ENCODE data around the gene FAM229A. TPM values are rescaled to one million over a fixed set of nuclear protein-coding genes. Genes with fewer than 3 reads are reported as not detected.

The FAM229A gene
- total RNA-seq, 1 experiment from 2014 or later, result 9.4 TPM

DNA sequence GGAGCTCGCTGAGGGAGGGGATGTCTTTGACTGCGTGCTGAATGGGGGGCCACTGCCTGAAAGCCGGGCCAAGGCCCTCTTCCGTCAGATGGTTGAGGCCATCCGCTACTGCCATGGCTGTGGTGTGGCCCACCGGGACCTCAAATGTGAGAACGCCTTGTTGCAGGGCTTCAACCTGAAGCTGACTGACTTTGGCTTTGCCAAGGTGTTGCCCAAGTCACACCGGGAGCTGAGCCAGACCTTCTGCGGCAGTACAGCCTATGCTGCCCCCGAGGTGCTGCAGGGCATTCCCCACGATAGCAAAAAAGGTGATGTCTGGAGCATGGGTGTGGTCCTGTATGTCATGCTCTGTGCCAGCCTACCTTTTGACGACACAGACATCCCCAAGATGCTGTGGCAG is 1.4 kb upstream of the FAM229A start:
- POLR2A ChIA-PET, result interaction anchor here (0.6 to 2.5 kb wide), 3 partner anchors 28 to 393 kb away, joined by 3 to 10 read pairs (median 4); partner anchors contain the start of gene MARCKSL1
- ATAC-seq (no peak), DNase-seq (ENCODE audit: low spot score) (no peak)
- Mint-ChIP-seq H3K9me3 (no peaks in the 10 kb centered on the region), H3K4me1 (peaks cover 10% of the 10 kb centered on the region), H3K36me3 (peaks cover 14% of the 10 kb centered on the region), H3K27ac (no peak overlapping the region), H3K27me3 (ENCODE audit: low read depth) (peaks cover 33% of the 10 kb centered on the region), H3K4me3 (no peak overlapping the region)
- TF ChIP-seq, protein P1, sequence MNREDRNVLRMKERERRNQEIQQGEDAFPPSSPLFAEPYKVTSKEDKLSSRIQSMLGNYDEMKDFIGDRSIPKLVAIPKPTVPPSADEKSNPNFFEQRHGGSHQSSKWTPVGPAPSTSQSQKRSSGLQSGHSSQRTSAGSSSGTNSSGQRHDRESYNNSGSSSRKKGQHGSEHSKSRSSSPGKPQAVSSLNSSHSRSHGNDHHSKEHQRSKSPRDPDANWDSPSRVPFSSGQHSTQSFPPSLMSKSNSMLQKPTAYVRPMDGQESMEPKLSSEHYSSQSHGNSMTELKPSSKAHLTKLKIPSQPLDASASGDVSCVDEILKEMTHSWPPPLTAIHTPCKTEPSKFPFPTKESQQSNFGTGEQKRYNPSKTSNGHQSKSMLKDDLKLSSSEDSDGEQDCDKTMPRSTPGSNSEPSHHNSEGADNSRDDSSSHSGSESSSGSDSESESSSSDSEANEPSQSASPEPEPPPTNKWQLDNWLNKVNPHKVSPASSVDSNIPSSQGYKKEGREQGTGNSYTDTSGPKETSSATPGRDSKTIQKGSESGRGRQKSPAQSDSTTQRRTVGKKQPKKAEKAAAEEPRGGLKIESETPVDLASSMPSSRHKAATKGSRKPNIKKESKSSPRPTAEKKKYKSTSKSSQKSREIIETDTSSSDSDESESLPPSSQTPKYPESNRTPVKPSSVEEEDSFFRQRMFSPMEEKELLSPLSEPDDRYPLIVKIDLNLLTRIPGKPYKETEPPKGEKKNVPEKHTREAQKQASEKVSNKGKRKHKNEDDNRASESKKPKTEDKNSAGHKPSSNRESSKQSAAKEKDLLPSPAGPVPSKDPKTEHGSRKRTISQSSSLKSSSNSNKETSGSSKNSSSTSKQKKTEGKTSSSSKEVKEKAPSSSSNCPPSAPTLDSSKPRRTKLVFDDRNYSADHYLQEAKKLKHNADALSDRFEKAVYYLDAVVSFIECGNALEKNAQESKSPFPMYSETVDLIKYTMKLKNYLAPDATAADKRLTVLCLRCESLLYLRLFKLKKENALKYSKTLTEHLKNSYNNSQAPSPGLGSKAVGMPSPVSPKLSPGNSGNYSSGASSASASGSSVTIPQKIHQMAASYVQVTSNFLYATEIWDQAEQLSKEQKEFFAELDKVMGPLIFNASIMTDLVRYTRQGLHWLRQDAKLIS (CRISPR knock-in tag; IDR thresholded peaks at IDR 0.05; ENCODE audit: borderline replicate concordance), result no peak
- TF ChIP-seq, protein P2, sequence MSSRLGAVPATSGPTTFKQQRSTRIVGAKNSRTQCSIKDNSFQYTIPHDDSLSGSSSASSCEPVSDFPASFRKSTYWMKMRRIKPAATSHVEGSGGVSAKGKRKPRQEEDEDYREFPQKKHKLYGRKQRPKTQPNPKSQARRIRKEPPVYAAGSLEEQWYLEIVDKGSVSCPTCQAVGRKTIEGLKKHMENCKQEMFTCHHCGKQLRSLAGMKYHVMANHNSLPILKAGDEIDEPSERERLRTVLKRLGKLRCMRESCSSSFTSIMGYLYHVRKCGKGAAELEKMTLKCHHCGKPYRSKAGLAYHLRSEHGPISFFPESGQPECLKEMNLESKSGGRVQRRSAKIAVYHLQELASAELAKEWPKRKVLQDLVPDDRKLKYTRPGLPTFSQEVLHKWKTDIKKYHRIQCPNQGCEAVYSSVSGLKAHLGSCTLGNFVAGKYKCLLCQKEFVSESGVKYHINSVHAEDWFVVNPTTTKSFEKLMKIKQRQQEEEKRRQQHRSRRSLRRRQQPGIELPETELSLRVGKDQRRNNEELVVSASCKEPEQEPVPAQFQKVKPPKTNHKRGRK (CRISPR knock-in tag; IDR thresholded peaks at IDR 0.05; ENCODE audit: borderline replicate concordance), result no peak
- TF ChIP-seq ZNF671 (CRISPR knock-in tag; IDR thresholded peaks at IDR 0.05) (no peak), SP1 (CRISPR knock-in tag; conservative IDR thresholded peaks at IDR 0.05) (no peak), ZNF219 (CRISPR knock-in tag; IDR thresholded peaks at IDR 0.05; ENCODE audit: borderline replicate concordance) (no peak), ZNF416 (CRISPR knock-in tag; IDR thresholded peaks at IDR 0.05) (no peak), ATF1 (CRISPR knock-in tag; IDR thresholded peaks at IDR 0.05) (no peak), ZBTB21 (CRISPR knock-in tag; IDR thresholded peaks at IDR 0.05; ENCODE audit: borderline replicate concordance) (no peak), JAZF1 (CRISPR knock-in tag; IDR thresholded peaks at IDR 0.05) (no peak), ZMAT4 (CRISPR knock-in tag; IDR thresholded peaks at IDR 0.05) (no peak), ZNF423 (CRISPR knock-in tag; IDR thresholded peaks at IDR 0.05) (no peak)
- TF ChIP-seq, protein P3, sequence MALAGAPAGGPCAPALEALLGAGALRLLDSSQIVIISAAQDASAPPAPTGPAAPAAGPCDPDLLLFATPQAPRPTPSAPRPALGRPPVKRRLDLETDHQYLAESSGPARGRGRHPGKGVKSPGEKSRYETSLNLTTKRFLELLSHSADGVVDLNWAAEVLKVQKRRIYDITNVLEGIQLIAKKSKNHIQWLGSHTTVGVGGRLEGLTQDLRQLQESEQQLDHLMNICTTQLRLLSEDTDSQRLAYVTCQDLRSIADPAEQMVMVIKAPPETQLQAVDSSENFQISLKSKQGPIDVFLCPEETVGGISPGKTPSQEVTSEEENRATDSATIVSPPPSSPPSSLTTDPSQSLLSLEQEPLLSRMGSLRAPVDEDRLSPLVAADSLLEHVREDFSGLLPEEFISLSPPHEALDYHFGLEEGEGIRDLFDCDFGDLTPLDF (CRISPR knock-in tag; IDR thresholded peaks at IDR 0.05), result no peak
- TF ChIP-seq, protein P4, sequence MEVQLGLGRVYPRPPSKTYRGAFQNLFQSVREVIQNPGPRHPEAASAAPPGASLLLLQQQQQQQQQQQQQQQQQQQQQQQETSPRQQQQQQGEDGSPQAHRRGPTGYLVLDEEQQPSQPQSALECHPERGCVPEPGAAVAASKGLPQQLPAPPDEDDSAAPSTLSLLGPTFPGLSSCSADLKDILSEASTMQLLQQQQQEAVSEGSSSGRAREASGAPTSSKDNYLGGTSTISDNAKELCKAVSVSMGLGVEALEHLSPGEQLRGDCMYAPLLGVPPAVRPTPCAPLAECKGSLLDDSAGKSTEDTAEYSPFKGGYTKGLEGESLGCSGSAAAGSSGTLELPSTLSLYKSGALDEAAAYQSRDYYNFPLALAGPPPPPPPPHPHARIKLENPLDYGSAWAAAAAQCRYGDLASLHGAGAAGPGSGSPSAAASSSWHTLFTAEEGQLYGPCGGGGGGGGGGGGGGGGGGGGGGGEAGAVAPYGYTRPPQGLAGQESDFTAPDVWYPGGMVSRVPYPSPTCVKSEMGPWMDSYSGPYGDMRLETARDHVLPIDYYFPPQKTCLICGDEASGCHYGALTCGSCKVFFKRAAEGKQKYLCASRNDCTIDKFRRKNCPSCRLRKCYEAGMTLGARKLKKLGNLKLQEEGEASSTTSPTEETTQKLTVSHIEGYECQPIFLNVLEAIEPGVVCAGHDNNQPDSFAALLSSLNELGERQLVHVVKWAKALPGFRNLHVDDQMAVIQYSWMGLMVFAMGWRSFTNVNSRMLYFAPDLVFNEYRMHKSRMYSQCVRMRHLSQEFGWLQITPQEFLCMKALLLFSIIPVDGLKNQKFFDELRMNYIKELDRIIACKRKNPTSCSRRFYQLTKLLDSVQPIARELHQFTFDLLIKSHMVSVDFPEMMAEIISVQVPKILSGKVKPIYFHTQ (CRISPR knock-in tag; IDR thresholded peaks at IDR 0.05), result no peak
- CTCF ChIA-PET, result interaction anchor here (1.6 to 2.0 kb wide), 2 partner anchors 30 to 148 kb away, joined by 4 to 5 read pairs; no protein-coding TSS in a partner anchor

- H3K27ac Mint-ChIP-seq, result no peak overlapping the region; the same call in 1 of the 2 replicates
- H3K27me3 Mint-ChIP-seq (ENCODE audit: low read depth), result peaks cover 44% of the 10 kb centered on the region
- no peaks in the 10 kb centered on the region for H3K9me3 Mint-ChIP-seq
- DNase-seq (ENCODE audit: low spot score) (peak; percentile 61), ATAC-seq (peak; percentile 65)
- ChIA-PET CTCF (interaction anchor here (0.6 to 2.0 kb wide), 4 partner anchors 10 to 146 kb away, joined by 3 to 7 read pairs (median 4); no protein-coding TSS in a partner anchor), POLR2A (interaction anchor here (0.9 to 2.5 kb wide), 4 partner anchors 11 to 159 kb away, joined by 3 to 10 read pairs (median 4); partner anchors contain the start of genes BSDC1 and MARCKSL1)
- H3K4me1 Mint-ChIP-seq, result peaks cover 10% of the 10 kb centered on the region
- peak overlapping the region; percentile 52 for H3K4me3 Mint-ChIP-seq
- no peaks in the 10 kb centered on the region; the same call in none of the 2 replicates for H3K36me3 Mint-ChIP-seq
- TF ChIP-seq HMGA2 (CRISPR knock-in tag; IDR thresholded peaks at IDR 0.05) (no peak), USF2 (CRISPR knock-in tag; IDR thresholded peaks at IDR 0.05) (no peak), GRHL2 (CRISPR knock-in tag; IDR thresholded peaks at IDR 0.05; ENCODE audit: insufficient replicate concordance, severe bottlenecking) (no peak), ELF4 (CRISPR knock-in tag; IDR thresholded peaks at IDR 0.05; ENCODE audit: low read depth) (0 out of 2 replicates have a peak, but pooled peaks have one; percentile 51), TCF7 (CRISPR knock-in tag; IDR thresholded peaks at IDR 0.05; ENCODE audit: low read depth) (no peak), ESRRA (CRISPR knock-in tag; IDR thresholded peaks at IDR 0.05; ENCODE audit: borderline replicate concordance) (no peak), TP53 (CRISPR knock-in tag; IDR thresholded peaks at IDR 0.05) (no peak), ATF2 (CRISPR knock-in tag; IDR thresholded peaks at IDR 0.05; ENCODE audit: borderline replicate concordance, low read depth) (no peak), ZNF671 (CRISPR knock-in tag; IDR thresholded peaks at IDR 0.05) (no peak)
Measured at GRCh38 chr1:32361674-32362473, 411 bp downstream of the FAM229A start.
